GM12864 (cell line): Measurements from ENCODE around the gene MB21D2.

Source experiments
- DNase-seq: peaks from one replicate; pipeline ENCODE4 v3.0.0-alpha.2; 2011; ENCODE audit warnings: low read depth
- H3K4me3 ChIP-seq: 2 replicates; pipeline ENCODE4 v1.5.1; 2011; ENCODE audit warnings: mild to moderate bottlenecking, low read depth, low read length, control low read depth
- TF ChIP-seq, protein P1 (sequence below): IDR thresholded peaks from 2 replicates; pipeline ENCODE4 v1.5.1; 2011; ENCODE audit warnings: low read depth, mild to moderate bottlenecking, moderate library complexity, low read length, control low read depth, inconsistent platforms; ENCODE audit errors: missing control alignments

MB21D2 gene

GRCh38 chr3:192943393-192943792 lies 25.7 kb upstream of the MB21D2 start:
- DNase-seq: no peak
- TF ChIP-seq, protein P1, sequence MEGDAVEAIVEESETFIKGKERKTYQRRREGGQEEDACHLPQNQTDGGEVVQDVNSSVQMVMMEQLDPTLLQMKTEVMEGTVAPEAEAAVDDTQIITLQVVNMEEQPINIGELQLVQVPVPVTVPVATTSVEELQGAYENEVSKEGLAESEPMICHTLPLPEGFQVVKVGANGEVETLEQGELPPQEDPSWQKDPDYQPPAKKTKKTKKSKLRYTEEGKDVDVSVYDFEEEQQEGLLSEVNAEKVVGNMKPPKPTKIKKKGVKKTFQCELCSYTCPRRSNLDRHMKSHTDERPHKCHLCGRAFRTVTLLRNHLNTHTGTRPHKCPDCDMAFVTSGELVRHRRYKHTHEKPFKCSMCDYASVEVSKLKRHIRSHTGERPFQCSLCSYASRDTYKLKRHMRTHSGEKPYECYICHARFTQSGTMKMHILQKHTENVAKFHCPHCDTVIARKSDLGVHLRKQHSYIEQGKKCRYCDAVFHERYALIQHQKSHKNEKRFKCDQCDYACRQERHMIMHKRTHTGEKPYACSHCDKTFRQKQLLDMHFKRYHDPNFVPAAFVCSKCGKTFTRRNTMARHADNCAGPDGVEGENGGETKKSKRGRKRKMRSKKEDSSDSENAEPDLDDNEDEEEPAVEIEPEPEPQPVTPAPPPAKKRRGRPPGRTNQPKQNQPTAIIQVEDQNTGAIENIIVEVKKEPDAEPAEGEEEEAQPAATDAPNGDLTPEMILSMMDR: no peak
- H3K4me3 ChIP-seq: no peak overlapping the region

GRCh38 chr3:192942625-192943024 lies 25.0 kb upstream of the MB21D2 start:
- TF ChIP-seq, protein P1: no peak
- H3K4me3 ChIP-seq: no peak overlapping the region
- no peak for DNase-seq

GRCh38 chr3:192940129-192940528 lies 22.5 kb upstream of the MB21D2 start:
- no peak for DNase-seq
- TF ChIP-seq, protein P1: no peak
- no peak overlapping the region for H3K4me3 ChIP-seq

GRCh38 chr3:192935441-192935840 lies 17.8 kb upstream of the MB21D2 start:
- no peak for DNase-seq
- TF ChIP-seq, protein P1: no peak
- no peak overlapping the region for H3K4me3 ChIP-seq

DNA sequence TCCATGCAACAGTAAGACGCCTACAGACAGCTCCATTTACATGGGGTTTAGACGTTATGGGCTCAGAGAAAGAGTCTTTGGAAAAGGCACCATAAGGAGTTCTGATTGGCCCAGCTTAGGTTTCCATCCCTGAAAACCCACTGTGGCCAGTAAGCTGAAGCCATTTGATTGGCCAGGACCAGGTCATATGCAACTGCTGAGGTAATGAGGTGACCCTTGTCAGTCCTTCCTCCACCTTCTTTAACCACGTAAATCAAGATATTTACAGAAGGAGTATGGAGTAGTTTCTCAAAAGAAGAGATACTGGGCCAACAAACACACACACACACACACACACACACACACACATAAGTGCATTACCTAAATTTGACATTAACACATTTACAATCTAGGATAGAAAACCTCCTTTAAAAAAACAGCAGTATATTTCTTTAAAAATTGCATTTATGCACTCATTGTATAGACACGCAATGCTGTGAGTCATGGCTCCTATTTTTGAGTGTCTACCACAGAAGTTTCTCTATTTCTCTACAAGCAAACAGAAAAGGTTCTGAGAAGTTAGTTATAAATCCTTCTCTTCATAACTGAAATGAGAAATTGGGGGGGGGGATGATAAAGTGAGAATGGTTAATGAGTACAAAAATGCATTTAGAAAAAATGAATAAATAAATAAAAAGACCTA lies 16.3 kb upstream of the MB21D2 start:
- TF ChIP-seq, protein P1: no peak
- no peak overlapping the region for H3K4me3 ChIP-seq
- DNase-seq: no peak

DNA sequence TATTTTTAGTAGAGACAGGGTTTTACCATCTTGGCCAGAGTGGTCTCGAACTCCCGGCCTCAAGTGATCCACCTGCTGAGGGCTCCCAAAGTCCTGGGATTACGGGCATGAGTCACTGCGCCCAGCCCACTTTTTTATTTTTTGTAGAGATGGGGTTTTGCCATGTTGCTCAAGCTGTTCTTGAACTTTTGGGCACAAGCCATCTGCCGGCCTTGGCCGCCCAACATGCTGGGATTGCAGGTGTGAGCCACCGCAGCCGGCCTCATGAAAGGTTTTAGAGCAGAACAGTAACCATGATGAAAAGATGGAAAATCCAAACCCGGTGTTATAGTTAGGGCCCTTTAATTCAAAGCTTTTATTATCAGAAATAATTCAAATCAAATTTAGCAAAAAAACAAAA lies 15.6 kb upstream of the MB21D2 start:
- TF ChIP-seq, protein P1: no peak
- H3K4me3 ChIP-seq: no peak overlapping the region
- DNase-seq: no peak

DNA sequence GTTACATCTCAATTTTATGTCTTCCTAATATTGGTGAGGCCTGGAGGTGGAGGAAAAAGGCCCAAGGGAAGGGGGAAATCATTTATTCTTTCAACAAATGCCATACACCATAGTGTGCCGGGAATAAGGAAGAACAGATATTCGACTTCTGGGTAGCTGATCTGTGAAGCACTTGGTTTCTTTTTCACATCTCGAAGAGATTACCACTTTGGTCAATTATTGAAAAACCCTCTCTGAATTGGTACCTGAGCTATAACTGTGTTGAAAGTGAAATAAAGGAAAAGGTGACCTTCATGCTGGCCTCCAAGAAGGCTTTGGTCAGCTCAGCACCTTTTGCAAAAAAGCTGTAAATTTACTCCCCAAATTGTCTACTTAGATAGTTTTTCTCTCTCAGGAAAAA lies 14.2 kb upstream of the MB21D2 start:
- TF ChIP-seq, protein P1: no peak
- no peak overlapping the region for H3K4me3 ChIP-seq
- no peak for DNase-seq
